Measurements from ENCODE around the gene MAP2K3.

Gene MAP2K3

GRCh38 chr17:21297597-21297996 is 13.1 kb downstream of the MAP2K3 start (continued):
- TF ChIP-seq ZSCAN23 (tag by site-specific recombination; IDR thresholded peaks at IDR 0.05) (no peak), ZNF416 (tag by site-specific recombination; IDR thresholded peaks at IDR 0.05) (no peak), ZNF24 (tag by site-specific recombination; IDR thresholded peaks at IDR 0.05) (no peak)

- Histone ChIP-seq H3K27ac (ENCODE audit: extremely low read depth, low read depth, low read length) (no peak overlapping the region), H3K36me3 (ENCODE audit: control insufficient read depth in 2 of 2, insufficient read depth in 1 of 2, low read length in 2 of 2) (peaks cover 10 to 74% of the 10 kb centered on the region in 2 experiments; a peak in 2 of 3 replicates), H3K9me3 (ENCODE audit: control insufficient read depth, insufficient read depth, low read depth, low read length) (no peaks in the 10 kb centered on the region), H3K4me1 (ENCODE audit: control insufficient read depth, insufficient read depth, low read length) (no peaks in the 10 kb centered on the region), H3K4me3 (ENCODE audit: low read depth, low read length) (no peak overlapping the region)
- POLR2A ChIA-PET: no interaction called here
- CTCF ChIA-PET: interaction anchor here (1.6 kb wide), 1 partner anchor 214 kb away, joined by 10 read pairs; no protein-coding TSS in a partner anchor
- TF ChIP-seq ZNF10 (tag by site-specific recombination; IDR thresholded peaks at IDR 0.05) (no peak), ZNF292 (tag by site-specific recombination; IDR thresholded peaks at IDR 0.05; ENCODE audit: borderline replicate concordance, low read depth) (no peak)
Observed at GRCh38 chr17:21298056-21298982, 13.8 kb downstream of the MAP2K3 start.

GRCh38 chr17:21298983-21299519 is 14.5 kb downstream of the MAP2K3 start:
- H3K4me3 ChIP-seq (ENCODE audit: low read depth, low read length): no peak overlapping the region
- TF ChIP-seq ZNF433 (tag by site-specific recombination; IDR thresholded peaks at IDR 0.05; ENCODE audit: low read depth): no peak
- TF ChIP-seq ZNF404 (tag by site-specific recombination; IDR thresholded peaks at IDR 0.05): no peak
- TF ChIP-seq KLF7 (tag by site-specific recombination; IDR thresholded peaks at IDR 0.05; ENCODE audit: borderline replicate concordance): no peak
- no peak for TF ChIP-seq MZF1 (tag by site-specific recombination; IDR thresholded peaks at IDR 0.05; ENCODE audit: borderline replicate concordance)
- no peak for TF ChIP-seq ZNF302 (tag by site-specific recombination; IDR thresholded peaks at IDR 0.05; ENCODE audit: low read depth)
- TF ChIP-seq ZNF654 (tag by site-specific recombination; IDR thresholded peaks at IDR 0.05; ENCODE audit: low read depth): no peak
- no peak for TF ChIP-seq ZSCAN5A (tag by site-specific recombination; IDR thresholded peaks at IDR 0.05)
- no peak for TF ChIP-seq ZNF785 (tag by site-specific recombination; IDR thresholded peaks at IDR 0.05)
- no peak for TF ChIP-seq ZBTB8A (tag by site-specific recombination; IDR thresholded peaks at IDR 0.05)
- no peak for TF ChIP-seq ZNF221 (tag by site-specific recombination; IDR thresholded peaks at IDR 0.05; ENCODE audit: borderline replicate concordance)
- no peak for TF ChIP-seq ZNF175 (tag by site-specific recombination; IDR thresholded peaks at IDR 0.05)
- TF ChIP-seq ZNF645 (tag by site-specific recombination; IDR thresholded peaks at IDR 0.05): no peak
- TF ChIP-seq ZNF510 (tag by site-specific recombination; IDR thresholded peaks at IDR 0.05; ENCODE audit: insufficient replicate concordance): no peak
- no peak for TF ChIP-seq ZNF660 (tag by site-specific recombination; IDR thresholded peaks at IDR 0.05)
- no peak for TF ChIP-seq ZNF155 (tag by site-specific recombination; IDR thresholded peaks at IDR 0.05)
- no peak for TF ChIP-seq ZNF423 (tag by site-specific recombination; IDR thresholded peaks at IDR 0.05)
- H3K36me3 ChIP-seq (ENCODE audit: control insufficient read depth in 2 of 2, insufficient read depth in 1 of 2, low read length in 2 of 2): peaks cover 10 to 77% of the 10 kb centered on the region in 2 experiments; a peak in 2 of 3 replicates
- ChIA-PET POLR2A (no interaction called here), CTCF (interaction anchor here (1.6 kb wide), 1 partner anchor 213 kb away, joined by 10 read pairs; no protein-coding TSS in a partner anchor)
- H3K9me3 ChIP-seq (ENCODE audit: control insufficient read depth, insufficient read depth, low read depth, low read length): no peaks in the 10 kb centered on the region
- no peak overlapping the region for H3K27ac ChIP-seq (ENCODE audit: extremely low read depth, low read depth, low read length)
- no peaks in the 10 kb centered on the region for H3K4me1 ChIP-seq (ENCODE audit: control insufficient read depth, insufficient read depth, low read length)

All from HEK293 (cell line).